ENCODE measurements around the gene ZNF784.

ZNF784 gene

GRCh38 chr19:55642153-55643002, 18.0 kb upstream of the ZNF784 start:
- no peak for DNase-seq

GRCh38 chr19:55641426-55642152, 17.2 kb upstream of the ZNF784 start:
- peak; percentile 54 for DNase-seq

- no peak for DNase-seq
Measured at GRCh38 chr19:55640577-55641425, 16.4 kb upstream of the ZNF784 start, which contains the start of gene ZNF580. TSS of gene ZNF580 (plus strand) at chr19:55641002. CDS start at chr19:55642509, 1,507 bp downstream.

- no peak for DNase-seq
Measured at GRCh38 chr19:55640043-55640576, 15.7 kb upstream of the ZNF784 start.

GRCh38 chr19:55638864-55639359, 14.5 kb upstream of the ZNF784 start:
- DNase-seq = peak; percentile 59

GRCh38 chr19:55637534-55637933, 13.2 kb upstream of the ZNF784 start:
- DNase-seq = no peak

GRCh38 chr19:55636723-55637122, 12.4 kb upstream of the ZNF784 start:
- DNase-seq = no peak

- no peak for DNase-seq
Measured at GRCh38 chr19:55635856-55636440, 11.6 kb upstream of the ZNF784 start.

DNA sequence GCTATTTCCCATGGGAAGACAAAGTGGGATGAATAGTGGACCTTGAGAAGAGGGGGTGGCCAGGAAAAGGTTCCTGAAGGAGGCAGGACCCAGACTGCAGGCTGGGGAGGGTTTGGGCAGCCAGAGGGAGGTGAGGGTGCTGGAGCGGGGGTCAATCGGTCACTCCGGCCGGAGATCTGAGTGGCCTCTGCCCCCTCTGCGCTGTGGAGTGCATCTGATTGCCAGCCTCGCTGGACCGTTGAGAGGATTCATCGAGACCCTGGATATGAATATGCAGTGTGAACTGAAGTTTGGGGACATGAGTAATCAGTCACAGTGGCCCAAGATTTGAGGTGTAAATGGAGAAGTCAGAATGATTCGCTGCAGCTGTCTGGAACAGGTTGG, 11.0 kb upstream of the ZNF784 start:
- DNase-seq = no peak

DNA sequence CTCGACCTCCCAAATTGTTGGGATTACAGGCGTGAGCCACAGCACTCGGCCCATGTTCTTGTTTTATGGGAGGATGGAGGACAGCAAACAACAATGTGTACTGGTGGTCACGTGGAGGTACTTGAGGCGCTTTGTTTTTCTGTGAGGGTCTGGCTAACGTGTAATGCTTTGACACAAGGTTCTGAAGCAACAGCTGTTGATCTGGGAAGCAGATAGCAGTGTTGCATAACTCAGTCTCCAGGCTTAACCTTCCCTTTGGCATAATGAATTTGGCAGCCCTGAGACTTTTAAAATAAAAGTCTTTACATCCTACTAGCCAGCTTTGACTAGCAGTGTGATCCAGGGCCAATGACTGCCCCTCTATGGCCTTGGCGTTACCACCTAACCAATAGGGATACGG, 9.5 kb upstream of the ZNF784 start:
- no peak for DNase-seq

DNA sequence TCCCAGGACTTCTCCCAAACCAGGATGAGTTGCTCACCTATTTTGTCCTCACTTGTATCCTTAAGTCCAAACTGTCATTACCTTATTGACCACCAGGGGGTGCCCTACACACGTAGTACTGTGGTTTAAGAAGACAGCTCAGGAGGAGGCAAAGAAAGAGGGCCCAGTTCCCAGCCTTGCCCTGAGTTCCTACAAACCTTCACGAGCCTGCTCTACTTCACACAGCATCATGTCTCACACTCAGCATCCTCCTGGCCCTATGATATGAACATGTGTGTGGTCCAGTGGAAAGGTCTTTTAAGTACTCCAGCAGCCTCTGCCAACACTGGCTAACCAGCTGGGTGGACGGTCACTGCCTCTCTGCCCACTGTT, 8.1 kb upstream of the ZNF784 start:
- DNase-seq = peak; percentile 91

GRCh38 chr19:55626350-55626749, 2.0 kb upstream of the ZNF784 start:
- no peak for DNase-seq

DNA sequence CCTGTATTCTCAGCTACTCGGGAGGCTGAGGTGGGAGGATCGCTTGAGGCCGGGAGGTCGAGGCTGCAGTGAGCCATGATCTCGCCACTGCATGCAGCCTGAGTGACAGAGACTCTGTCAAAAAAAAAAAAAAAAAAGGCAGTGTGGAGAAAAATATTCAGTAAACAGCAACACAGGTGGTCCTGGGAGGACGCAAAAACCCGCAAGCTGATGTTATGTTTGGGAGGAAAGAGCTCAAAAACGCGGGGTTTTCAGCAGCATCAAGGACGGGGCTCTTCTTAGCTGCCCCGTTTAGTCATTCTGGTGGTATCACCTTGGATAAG, 599 bp upstream of the ZNF784 start:
- DNase-seq = no peak

DNA sequence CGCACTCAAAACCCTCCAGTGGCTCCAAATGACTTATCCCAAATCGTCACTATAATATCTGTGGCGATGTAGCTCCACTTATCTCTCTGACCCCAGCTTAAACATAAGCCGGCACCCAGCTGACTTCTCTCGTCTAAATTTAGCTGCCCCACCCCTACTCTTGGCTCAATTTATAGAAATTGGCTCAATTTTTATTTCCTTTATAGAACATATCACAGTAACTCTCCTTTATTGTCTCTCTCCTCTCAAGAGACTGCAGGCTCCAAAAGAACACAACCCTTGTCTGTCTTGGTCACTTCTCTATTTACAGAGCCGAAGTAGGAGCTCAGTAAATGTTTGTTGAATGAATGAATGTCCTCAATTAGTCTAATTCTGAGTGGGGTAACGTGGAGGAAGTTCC, 805 bp downstream of the ZNF784 start:
- no peak for DNase-seq

DNA sequence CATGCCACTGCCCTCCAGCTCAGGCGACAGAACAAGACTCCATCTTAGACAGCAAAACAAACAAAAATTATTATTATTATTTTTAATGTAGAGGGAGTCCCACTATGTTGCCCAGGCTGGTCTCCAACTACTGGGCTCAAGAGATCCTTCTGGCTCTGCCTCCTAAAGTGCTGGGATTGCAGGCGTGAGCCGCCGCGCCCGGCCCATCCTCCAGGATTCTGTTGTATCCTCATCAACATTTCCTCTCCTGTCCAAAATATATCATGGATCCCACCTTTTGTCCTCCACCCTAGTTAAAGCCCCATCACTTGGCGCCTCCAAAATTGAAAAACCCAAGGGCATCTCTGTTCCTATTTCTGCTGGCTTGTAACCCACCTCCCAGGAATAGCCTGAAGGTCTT, 1.2 kb downstream of the ZNF784 start:
- no peak for DNase-seq

GRCh38 chr19:55622242-55622969, 2.0 kb downstream of the ZNF784 start:
- DNase-seq = no peak

GRCh38 chr19:55621673-55622231, 2.6 kb downstream of the ZNF784 start:
- no peak for DNase-seq

DNA sequence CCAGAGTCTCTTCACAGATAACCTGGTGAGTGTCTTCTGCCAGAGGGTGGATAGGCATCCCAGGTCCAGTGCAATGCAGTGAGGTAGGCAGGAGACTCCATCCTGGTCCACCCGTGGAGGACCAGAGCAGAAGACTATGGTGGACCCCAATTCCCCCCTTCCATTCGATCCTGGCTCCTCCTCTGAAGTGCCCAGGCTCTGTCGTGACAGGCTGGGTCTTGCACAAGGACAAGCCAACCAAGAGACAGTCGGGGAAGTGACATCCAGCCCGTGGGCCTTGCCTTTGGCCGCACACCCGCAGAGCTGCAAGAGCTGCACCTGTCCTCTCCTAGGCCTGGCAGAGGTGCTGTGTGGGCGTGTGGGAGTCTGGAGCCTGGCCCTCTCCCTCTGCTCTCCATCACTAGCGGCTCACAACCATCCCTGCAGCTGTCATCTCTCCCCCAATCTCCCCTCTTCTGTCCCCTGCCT, 3.1 kb downstream of the ZNF784 start:
- DNase-seq = no peak

DNA sequence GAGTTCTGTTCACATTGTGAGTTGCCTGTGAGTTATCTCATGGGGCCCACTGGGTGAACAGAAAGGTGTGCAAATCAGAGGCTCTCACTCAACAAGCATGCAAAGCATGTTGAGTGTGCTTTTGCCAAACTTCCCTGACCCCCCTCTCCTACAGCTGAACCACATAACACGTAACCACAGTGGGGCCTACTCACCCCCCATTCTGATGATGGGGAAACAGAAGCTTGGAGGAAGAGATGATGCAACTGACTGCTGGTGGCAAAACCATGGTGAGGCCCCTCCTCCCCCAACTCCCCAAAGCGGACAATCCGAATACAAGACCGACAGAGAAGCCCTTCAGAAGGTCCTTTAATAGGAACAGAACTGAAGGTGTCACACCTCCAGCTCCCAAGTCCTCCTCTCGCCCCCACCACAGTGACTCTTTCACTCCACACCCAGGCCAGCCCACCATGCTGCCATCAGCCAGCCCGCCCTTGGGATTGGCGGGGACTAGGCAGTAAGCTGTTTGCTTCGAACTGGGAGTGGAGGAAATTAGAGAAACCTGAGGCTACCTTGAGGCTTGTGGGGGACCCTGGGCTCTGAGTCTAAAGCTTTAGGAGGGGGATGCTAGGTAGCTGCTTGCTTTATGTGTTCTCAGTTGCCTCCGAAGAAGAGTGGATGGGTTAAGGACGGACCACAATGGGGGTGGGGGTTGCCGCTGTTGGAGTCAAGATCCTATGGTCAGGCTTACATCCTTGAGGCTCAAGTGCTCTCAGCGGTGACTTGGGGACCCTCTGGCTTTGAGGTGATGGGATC, 3.8 kb downstream of the ZNF784 start:
- DNase-seq = peak; percentile 8

GRCh38 chr19:55619286-55619685, 5.1 kb downstream of the ZNF784 start:
- no peak for DNase-seq

GRCh38 chr19:55618426-55618825, 5.9 kb downstream of the ZNF784 start:
- DNase-seq = no peak
